Neural cell (in vitro differentiated cells): ENCODE results near the gene GRAP.

Experiments
- EP300 ChIP-seq: fragments of 450-650 bp; conservative IDR thresholded peaks from 2 replicates; pipeline ENCODE4 v1.6.1; 2014; ENCODE audit warnings: antibody characterized with exemption, mild to moderate bottlenecking, moderate library complexity; ENCODE audit not compliant: poor library complexity, severe bottlenecking
- EZH2 ChIP-seq: fragments of 200-600, 300-800 bp; shearing (Covaris generic), sonication (generic); IDR thresholded peaks from 2 replicates; pipeline ENCODE4 v1.6.1; 2014; ENCODE audit warnings: antibody characterized with exemption, low read length, borderline replicate concordance, mild to moderate bottlenecking; ENCODE audit not compliant: insufficient read depth, poor library complexity, severe bottlenecking
- POLR2AphosphoS5 ChIP-seq: IDR thresholded peaks from 2 replicates; pipeline ENCODE4 v1.6.1; 2012
- RAD21 ChIP-seq: fragments of 450-650 bp; conservative IDR thresholded peaks from 2 replicates; pipeline ENCODE4 v1.6.1; 2014; ENCODE audit warnings: antibody characterized with exemption, mild to moderate bottlenecking, moderate library complexity
- SMC3 ChIP-seq: fragments of 450-650 bp; conservative IDR thresholded peaks from 2 replicates; pipeline ENCODE4 v1.6.1; 2014; ENCODE audit warnings: antibody characterized with exemption, mild to moderate bottlenecking, moderate library complexity; ENCODE audit not compliant: poor library complexity
- TAF1 ChIP-seq: IDR thresholded peaks from 2 replicates; pipeline ENCODE4 v1.6.1; 2012; ENCODE audit warnings: low read depth
- TF ChIP-seq, protein P1 (sequence below): IDR thresholded peaks from 2 replicates; pipeline ENCODE4 v1.6.1; 2012; ENCODE audit warnings: borderline replicate concordance
- TF ChIP-seq, protein P2 (sequence below): fragments of 450-650 bp; IDR thresholded peaks from 2 replicates; pipeline ENCODE4 v1.5.1; 2014; ENCODE audit warnings: antibody characterized with exemption, mild to moderate bottlenecking, moderate library complexity; ENCODE audit not compliant: poor library complexity, severe bottlenecking

DNA sequence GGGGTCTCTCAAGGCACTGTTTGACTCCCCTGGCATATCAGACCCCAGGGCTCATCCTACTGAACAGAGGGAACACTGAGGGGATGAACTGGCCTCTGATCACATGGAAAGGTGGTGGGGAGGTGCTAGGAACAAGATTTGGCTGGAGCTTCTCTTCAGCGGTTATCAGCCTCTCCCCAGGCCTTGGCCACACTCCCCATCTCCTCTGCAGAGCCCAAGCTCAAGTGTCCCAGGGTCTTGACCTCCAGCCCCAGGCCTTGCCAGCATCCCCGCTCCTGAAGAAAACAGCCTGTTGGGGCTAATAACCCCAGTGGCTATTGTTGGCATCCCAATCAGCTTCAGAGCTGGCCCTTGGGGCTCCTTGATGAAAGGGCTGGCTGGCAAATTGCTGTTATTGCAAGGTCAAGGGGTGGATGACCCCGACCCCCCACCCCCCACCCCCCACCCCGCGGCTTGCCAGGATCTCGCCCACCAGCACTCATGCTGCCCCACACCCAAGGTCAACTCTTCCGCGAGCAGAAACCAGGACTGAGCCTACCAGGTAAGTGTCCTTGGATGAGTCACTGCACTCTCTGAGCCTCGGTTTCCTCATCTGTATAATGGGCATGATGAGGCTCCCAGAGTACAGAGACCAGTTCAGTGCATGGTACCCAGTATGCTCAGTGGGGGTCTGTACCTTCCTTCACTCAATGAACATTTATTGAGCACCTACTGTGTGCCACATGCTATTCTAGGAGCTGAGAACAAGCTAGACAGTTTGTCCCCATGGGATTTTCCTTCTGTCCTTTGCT is 23.4 kb downstream of the GRAP start:
- TF ChIP-seq POLR2AphosphoS5 (no peak), RAD21 (no peak), TAF1 (no peak), EZH2 (no peak), EP300 (no peak), SMC3 (no peak)
- TF ChIP-seq, protein P1, sequence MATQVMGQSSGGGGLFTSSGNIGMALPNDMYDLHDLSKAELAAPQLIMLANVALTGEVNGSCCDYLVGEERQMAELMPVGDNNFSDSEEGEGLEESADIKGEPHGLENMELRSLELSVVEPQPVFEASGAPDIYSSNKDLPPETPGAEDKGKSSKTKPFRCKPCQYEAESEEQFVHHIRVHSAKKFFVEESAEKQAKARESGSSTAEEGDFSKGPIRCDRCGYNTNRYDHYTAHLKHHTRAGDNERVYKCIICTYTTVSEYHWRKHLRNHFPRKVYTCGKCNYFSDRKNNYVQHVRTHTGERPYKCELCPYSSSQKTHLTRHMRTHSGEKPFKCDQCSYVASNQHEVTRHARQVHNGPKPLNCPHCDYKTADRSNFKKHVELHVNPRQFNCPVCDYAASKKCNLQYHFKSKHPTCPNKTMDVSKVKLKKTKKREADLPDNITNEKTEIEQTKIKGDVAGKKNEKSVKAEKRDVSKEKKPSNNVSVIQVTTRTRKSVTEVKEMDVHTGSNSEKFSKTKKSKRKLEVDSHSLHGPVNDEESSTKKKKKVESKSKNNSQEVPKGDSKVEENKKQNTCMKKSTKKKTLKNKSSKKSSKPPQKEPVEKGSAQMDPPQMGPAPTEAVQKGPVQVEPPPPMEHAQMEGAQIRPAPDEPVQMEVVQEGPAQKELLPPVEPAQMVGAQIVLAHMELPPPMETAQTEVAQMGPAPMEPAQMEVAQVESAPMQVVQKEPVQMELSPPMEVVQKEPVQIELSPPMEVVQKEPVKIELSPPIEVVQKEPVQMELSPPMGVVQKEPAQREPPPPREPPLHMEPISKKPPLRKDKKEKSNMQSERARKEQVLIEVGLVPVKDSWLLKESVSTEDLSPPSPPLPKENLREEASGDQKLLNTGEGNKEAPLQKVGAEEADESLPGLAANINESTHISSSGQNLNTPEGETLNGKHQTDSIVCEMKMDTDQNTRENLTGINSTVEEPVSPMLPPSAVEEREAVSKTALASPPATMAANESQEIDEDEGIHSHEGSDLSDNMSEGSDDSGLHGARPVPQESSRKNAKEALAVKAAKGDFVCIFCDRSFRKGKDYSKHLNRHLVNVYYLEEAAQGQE = no peak
- TF ChIP-seq, protein P2, sequence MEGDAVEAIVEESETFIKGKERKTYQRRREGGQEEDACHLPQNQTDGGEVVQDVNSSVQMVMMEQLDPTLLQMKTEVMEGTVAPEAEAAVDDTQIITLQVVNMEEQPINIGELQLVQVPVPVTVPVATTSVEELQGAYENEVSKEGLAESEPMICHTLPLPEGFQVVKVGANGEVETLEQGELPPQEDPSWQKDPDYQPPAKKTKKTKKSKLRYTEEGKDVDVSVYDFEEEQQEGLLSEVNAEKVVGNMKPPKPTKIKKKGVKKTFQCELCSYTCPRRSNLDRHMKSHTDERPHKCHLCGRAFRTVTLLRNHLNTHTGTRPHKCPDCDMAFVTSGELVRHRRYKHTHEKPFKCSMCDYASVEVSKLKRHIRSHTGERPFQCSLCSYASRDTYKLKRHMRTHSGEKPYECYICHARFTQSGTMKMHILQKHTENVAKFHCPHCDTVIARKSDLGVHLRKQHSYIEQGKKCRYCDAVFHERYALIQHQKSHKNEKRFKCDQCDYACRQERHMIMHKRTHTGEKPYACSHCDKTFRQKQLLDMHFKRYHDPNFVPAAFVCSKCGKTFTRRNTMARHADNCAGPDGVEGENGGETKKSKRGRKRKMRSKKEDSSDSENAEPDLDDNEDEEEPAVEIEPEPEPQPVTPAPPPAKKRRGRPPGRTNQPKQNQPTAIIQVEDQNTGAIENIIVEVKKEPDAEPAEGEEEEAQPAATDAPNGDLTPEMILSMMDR = no peak
